Retinal pigment epithelial cell (primary cell): Measurements from ENCODE around the gene SPEG.

Source experiments
- DNase-seq: peaks from one replicate; pipeline ENCODE4 v3.0.0-alpha.2; 2010; ENCODE audit warnings: low read depth
- H3K4me3 ChIP-seq: 2 replicates; pipeline ENCODE4 v1.5.1; 2011; ENCODE audit warnings: mild to moderate bottlenecking, low read length, control low read depth, moderate library complexity
- TF ChIP-seq, protein P1 (sequence below): conservative IDR thresholded peaks from 2 replicates; pipeline ENCODE4 v1.5.1; 2011; ENCODE audit warnings: low read depth, low read length, control low read depth, inconsistent platforms

SPEG gene

DNA sequence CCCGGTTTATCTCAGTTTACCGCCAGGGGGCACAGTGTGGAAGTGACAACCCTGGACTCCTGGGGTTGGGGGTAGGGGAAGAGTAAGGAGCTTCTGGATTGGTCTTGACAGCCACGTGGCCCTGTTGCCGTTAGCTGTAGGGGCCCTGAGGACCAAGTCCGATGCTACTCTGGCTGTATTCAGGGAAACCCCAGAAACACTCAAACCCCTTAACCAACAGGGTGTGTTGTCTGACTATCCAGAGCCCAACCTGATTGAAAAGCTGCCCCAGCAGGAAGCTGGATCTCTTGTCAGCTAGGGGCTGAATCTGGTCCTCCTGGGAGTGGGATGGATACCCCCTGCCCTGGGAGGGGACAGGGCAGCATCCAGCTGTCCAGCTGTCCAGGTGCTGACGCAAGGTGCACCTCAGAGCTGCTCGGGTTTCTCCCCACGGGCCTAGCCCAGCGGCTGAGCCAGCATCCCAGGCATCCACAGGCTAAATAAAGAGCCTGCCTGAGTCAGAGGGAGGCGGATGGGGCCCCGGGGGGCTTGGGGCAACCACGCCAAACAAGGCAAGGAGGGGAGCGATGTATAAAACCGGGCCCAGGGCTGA, 61.0 kb downstream of the SPEG start:
- peak; percentile 36 for DNase-seq
- no peak overlapping the region for H3K4me3 ChIP-seq
- TF ChIP-seq, protein P1, sequence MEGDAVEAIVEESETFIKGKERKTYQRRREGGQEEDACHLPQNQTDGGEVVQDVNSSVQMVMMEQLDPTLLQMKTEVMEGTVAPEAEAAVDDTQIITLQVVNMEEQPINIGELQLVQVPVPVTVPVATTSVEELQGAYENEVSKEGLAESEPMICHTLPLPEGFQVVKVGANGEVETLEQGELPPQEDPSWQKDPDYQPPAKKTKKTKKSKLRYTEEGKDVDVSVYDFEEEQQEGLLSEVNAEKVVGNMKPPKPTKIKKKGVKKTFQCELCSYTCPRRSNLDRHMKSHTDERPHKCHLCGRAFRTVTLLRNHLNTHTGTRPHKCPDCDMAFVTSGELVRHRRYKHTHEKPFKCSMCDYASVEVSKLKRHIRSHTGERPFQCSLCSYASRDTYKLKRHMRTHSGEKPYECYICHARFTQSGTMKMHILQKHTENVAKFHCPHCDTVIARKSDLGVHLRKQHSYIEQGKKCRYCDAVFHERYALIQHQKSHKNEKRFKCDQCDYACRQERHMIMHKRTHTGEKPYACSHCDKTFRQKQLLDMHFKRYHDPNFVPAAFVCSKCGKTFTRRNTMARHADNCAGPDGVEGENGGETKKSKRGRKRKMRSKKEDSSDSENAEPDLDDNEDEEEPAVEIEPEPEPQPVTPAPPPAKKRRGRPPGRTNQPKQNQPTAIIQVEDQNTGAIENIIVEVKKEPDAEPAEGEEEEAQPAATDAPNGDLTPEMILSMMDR, result peak; percentile 74

DNA sequence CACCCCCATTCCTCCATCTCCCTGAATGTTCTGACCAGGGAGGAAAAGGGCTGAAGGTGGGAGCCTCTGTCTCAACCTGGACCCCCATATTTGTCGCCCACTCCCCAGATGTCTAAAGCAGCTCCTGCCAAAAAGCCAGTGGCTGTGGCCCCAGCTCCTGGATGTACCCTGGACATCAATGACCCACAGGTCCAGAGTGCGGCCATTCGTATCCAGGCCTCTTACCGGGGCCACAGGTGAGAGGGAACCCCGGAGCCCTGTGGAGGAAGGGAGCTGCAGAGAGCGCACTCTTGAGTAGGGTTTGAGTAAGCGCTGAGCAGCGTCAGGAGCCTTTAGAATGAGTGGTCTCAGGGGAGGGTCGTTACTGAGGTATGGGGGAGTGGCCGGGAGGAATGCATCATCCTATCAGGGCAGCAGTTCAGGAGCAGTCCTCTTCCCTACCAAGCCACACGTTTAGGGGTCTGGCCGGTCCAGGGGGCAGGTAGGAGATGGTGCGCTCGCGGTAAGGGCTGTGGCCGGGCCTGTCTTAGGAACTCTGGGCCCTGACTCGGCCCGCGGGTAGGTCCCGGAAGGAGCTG, 61.7 kb downstream of the SPEG start:
- DNase-seq, result no peak
- TF ChIP-seq, protein P1, result no peak
- H3K4me3 ChIP-seq, result no peak overlapping the region

- H3K4me3 ChIP-seq, result no peak overlapping the region
- no peak for DNase-seq
- TF ChIP-seq, protein P1, result no peak
These were observed 62.3 kb downstream of the SPEG start for GRCh38 chr2:219496825-219497494.

DNA sequence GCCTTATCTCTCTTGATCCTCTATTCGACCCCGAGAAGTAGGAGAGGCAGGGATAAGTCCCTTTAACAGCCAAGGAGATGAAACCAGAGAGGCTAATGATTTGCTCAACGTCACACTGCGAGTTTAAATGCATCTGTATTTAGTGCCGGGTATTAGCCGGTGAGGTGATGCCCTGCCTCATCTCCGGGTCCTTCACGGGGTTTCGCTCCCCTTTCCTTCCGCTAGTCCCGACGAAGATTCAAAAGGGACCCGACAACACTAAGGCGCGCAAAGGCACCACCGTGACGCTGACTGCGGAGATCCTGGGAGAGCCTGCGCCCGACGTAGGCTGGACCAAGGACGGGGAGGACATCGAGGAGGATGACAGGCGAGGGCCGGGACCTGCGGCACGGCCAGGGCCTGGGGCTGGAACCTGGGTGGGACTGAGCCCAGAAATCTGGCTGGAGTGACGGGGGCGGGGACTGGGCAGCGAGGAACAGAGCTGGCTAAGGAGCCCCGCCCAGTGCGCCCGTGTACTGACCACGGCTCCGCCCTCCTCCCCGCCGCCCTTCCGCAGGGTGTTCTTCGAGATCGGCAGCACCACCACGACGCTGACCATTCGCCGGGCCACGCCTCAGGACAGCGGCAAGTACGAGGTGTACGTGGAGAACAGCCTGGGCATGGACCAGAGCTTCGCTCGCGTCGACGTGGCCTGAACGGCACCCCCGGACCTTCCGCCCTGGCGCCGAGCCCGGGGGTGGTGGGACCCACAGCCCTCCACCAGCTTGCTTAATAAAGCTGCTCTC, 63.0 kb downstream of the SPEG start:
- H3K4me3 ChIP-seq, result peak overlapping the region; percentile 82
- DNase-seq, result no peak
- TF ChIP-seq, protein P1, result no peak

- TF ChIP-seq, protein P1, result peak; percentile 1
- peak within 1 kb of the TSS; percentile 82 for H3K4me3 ChIP-seq
- peak; percentile 96 for DNase-seq
These were observed 63.8 kb downstream of the SPEG start, which contains the start of gene GMPPA for GRCh38 chr2:219498280-219499057. Gene GMPPA, plus strand, starts transcription at chr2:219498891. Its CDS starts 1,085 bp downstream, at chr2:219499976.

- TF ChIP-seq, protein P1, result no peak
- no peak for DNase-seq
- peak overlapping the region; percentile 82 for H3K4me3 ChIP-seq
These were observed 64.3 kb downstream of the SPEG start for GRCh38 chr2:219499058-219499307.
